ENCODE measurements around the gene PTPN20. TPM values are rescaled to one million over a fixed set of nuclear protein-coding genes. Genes with fewer than 3 reads are reported as not detected.

Gene PTPN20
- total RNA-seq, 4 donors from 2014 or later = 2.9 TPM; not detected in 3

DNA sequence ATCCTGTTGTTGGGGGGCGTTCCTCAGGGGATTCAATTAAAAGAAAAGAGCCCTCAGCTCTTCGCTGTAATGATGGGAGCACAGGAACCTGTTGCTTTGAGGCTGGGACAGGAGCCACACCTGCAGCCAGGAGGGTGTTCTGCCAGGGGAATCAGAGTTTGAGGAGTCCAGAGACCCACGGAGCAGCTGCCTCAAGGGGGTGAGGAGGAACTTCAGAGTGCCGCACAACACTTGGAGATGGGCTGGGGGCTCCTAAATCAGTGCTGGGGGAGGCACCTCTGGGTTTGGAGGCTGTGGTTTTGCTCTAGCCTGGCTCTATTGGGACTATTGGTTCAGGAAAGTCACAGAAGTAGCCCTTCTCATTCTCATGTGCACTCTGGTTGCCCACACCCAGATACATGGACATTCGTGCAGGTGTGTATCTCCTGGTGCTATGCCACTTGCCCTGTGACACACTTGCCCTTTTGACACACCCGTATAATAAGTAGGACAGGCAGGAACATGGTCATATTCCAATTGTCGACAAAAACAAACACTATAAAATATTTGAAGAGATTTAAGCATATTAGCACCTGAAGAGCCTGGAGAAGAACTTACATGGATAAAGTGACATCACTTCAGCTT lies 98.1 kb downstream of the PTPN20 start:
- TF ChIP-seq POLR2A (IDR thresholded peaks at IDR 0.05) = no peak
- TF ChIP-seq, protein P1, sequence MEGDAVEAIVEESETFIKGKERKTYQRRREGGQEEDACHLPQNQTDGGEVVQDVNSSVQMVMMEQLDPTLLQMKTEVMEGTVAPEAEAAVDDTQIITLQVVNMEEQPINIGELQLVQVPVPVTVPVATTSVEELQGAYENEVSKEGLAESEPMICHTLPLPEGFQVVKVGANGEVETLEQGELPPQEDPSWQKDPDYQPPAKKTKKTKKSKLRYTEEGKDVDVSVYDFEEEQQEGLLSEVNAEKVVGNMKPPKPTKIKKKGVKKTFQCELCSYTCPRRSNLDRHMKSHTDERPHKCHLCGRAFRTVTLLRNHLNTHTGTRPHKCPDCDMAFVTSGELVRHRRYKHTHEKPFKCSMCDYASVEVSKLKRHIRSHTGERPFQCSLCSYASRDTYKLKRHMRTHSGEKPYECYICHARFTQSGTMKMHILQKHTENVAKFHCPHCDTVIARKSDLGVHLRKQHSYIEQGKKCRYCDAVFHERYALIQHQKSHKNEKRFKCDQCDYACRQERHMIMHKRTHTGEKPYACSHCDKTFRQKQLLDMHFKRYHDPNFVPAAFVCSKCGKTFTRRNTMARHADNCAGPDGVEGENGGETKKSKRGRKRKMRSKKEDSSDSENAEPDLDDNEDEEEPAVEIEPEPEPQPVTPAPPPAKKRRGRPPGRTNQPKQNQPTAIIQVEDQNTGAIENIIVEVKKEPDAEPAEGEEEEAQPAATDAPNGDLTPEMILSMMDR (IDR thresholded peaks at IDR 0.05) = no peak
- H3K27ac ChIP-seq = peak overlapping the region in 1 of 4 donors; percentile 51
- no peak overlapping the region for H3K4me3 ChIP-seq
- H3K4me1 ChIP-seq = no peaks in the 10 kb centered on the region
- no peaks in the 10 kb centered on the region for H3K36me3 ChIP-seq
- no peaks in the 10 kb centered on the region for H3K9me3 ChIP-seq
- DNase-seq = peak in 1 of 3 donors; percentile 73
- no peaks in the 10 kb centered on the region for H3K27me3 ChIP-seq

DNA sequence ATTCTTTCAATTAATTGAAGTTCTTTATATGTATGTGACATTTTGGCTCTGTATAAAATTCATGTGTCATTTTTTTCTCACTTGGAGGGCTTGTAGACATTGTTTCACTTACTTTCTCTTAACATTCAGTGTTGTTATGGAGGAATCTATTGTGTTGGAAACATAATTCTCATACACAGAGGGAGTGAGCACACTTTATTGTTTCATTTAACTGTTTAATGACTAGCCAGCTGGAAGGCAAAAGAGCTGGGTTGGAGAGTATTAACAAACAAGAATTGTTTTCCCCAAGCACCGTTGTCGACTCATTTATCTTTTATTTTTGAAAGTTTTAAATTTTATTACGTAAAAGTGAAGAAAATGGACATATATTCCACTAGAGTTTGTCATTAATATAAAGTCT lies 98.8 kb downstream of the PTPN20 start:
- DNase-seq = no peak
- Histone ChIP-seq H3K36me3 (no peaks in the 10 kb centered on the region), H3K27ac (no peak overlapping the region), H3K4me3 (no peak overlapping the region), H3K27me3 (no peaks in the 10 kb centered on the region), H3K9me3 (no peaks in the 10 kb centered on the region), H3K4me1 (no peaks in the 10 kb centered on the region)
- no peak for TF ChIP-seq POLR2A (IDR thresholded peaks at IDR 0.05)
- TF ChIP-seq, protein P1 (IDR thresholded peaks at IDR 0.05) = no peak

DNA sequence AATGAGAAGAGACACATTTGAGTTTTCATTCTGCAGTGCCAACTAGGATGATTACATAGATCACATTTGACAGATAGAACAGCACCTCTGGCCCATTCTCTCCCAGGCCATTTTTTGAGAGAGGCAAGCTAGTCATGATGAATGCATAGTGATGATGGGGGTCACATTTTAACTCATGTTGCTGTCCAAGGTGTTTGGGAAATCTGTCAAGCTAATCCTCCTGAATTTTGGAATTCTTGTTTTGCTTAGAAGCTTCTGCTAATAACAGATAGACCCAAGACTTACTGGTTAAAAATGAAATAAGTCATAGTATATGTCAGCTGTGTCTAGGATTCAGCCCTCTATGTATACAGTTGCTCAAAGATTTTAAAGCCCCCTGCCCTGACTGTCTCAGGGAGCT lies 101.0 kb downstream of the PTPN20 start:
- Histone ChIP-seq H3K4me1 (no peaks in the 10 kb centered on the region), H3K27ac (no peak overlapping the region), H3K9me3 (no peaks in the 10 kb centered on the region), H3K4me3 (no peak overlapping the region), H3K27me3 (no peaks in the 10 kb centered on the region), H3K36me3 (no peaks in the 10 kb centered on the region)
- TF ChIP-seq POLR2A (IDR thresholded peaks at IDR 0.05) = no peak
- TF ChIP-seq, protein P1 (IDR thresholded peaks at IDR 0.05) = no peak
- no peak for DNase-seq

DNA sequence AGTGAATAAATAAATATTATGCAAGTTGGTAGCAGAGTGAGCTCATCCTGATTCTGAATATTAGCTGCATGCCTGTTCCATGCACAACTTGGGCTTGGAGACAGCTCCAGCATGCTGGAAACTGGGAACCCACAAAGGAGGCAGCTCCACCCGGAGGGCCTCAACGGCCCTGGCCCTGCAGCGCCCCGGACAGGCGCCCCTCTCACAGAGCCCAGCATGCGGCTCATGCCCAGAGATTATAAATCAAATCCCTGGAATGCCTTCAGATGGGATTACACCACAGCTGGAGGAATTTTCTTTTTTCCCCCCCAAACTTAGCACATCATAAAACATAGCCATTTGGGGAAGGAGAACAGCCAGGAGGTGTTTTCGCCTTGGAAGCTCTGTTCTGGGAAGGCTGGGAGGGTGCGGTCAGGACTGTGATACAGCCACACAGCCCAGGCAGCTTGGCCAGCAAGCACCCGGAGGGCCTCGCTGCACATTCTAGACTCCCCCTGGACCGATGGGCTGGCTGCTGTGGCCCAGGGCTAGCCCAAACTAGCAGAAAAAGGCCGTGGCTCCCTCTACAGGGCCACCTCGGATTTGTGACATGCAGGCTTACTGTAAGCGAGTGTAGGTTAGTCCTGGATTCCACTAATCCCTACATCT lies 102.4 kb downstream of the PTPN20 start:
- H3K9me3 ChIP-seq = no peaks in the 10 kb centered on the region
- no peaks in the 10 kb centered on the region for H3K27me3 ChIP-seq
- H3K4me3 ChIP-seq = no peak overlapping the region
- H3K27ac ChIP-seq = no peak overlapping the region
- DNase-seq = peak in 1 of 3 donors; percentile 40
- TF ChIP-seq, protein P1 (IDR thresholded peaks at IDR 0.05) = no peak
- no peak for TF ChIP-seq POLR2A (IDR thresholded peaks at IDR 0.05)
- no peaks in the 10 kb centered on the region for H3K4me1 ChIP-seq
- H3K36me3 ChIP-seq = no peaks in the 10 kb centered on the region

DNA sequence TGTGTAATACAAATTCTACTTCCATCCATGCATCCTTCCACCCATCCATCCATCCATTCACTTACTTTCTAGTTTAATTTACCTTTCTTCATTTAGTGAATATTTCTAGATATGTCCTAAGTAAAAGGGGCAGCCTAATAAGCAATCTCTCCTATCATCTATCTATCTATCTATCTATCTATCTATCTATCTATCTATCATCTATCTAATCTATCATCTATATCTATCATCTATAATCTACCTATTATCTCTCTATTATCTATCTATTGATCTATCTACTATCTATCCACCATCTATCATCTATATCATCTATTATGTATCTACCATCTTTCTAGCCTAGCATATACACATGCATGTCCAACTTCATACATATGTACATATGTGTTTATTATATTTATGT lies 104.2 kb downstream of the PTPN20 start:
- Histone ChIP-seq H3K27ac (no peak overlapping the region), H3K4me1 (no peaks in the 10 kb centered on the region), H3K27me3 (no peaks in the 10 kb centered on the region), H3K9me3 (no peaks in the 10 kb centered on the region), H3K36me3 (no peaks in the 10 kb centered on the region), H3K4me3 (no peak overlapping the region)
- DNase-seq = no peak
- TF ChIP-seq, protein P1 (IDR thresholded peaks at IDR 0.05) = no peak
- TF ChIP-seq POLR2A (IDR thresholded peaks at IDR 0.05) = no peak

Measured in Peyer's patch (tissue), 4 donors.